CD4-positive, alpha-beta T cell (primary cell): Measurements from ENCODE around the gene DOCK8. TPM values are rescaled to one million over a fixed set of nuclear protein-coding genes. Genes with fewer than 3 reads are reported as not detected.
A peak's percentile ranks its signal among the peaks of the same experiment; 100 is the strongest.

Experiments
- ATAC-seq: fragments of 200-7000 bp; cut with Tn5 transposase; one replicate; pipeline ENCODE4 v1.10.0; 2022; ENCODE audit warnings: mild to moderate bottlenecking; ENCODE audit not compliant: poor library complexity
- CTCF ChIA-PET: fragments of 350-600 bp; sonication (Branson Sonifier 250); formaldehyde crosslinking; loops from one replicate; lab custom pipeline; 2021; ENCODE audit warnings: antibody characterized with exemption, inconsistent platforms; lab: Charles Lee
- POLR2A ChIA-PET: fragments of 350-600 bp; sonication (Branson Sonifier 250); formaldehyde crosslinking; loops from one replicate; lab custom pipeline; 2021; ENCODE audit warnings: antibody characterized with exemption, inconsistent platforms; lab: Charles Lee
- DNase-seq, 14 experiments: peaks; one replicate each; pipeline ENCODE4 v3.0.0-alpha.2; 2013 to 2020; ENCODE audit warnings: mixed read lengths in 2 of 14
- H3K27ac ChIP-seq, 2 donors: one replicate each; pipeline versions ENCODE4 v1.5.1 to v1.7.0; 2013; ENCODE audit warnings: low read length in 2 of 2, low read depth in 1 of 2, mild to moderate bottlenecking in 1 of 2
- H3K27me3 ChIP-seq, 2 experiments: 1 replicate in 1 of 2; 2 replicates in 1 of 2; pipeline versions ENCODE4 v1.6.1 to v1.7.0; 2013; ENCODE audit warnings: low read length in 2 of 2, control low read depth in 1 of 2, mild to moderate bottlenecking in 1 of 2, moderate library complexity in 1 of 2; ENCODE audit not compliant: insufficient read depth in 2 of 2, control insufficient read depth in 1 of 2
- H3K36me3 ChIP-seq: one replicate; pipeline ENCODE4 v1.6.1; 2013; ENCODE audit warnings: low read length, control low read depth; ENCODE audit not compliant: insufficient read depth
- H3K4me1 ChIP-seq: one replicate; pipeline ENCODE4 v1.6.1; 2013; ENCODE audit warnings: low read length, control low read depth; ENCODE audit not compliant: insufficient read depth
- H3K4me3 ChIP-seq: one replicate; pipeline ENCODE4 v1.5.1; 2013; ENCODE audit warnings: mild to moderate bottlenecking, low read length, moderate library complexity
- H3K9me3 ChIP-seq, 2 experiments: 1 replicate in 1 of 2; 2 replicates in 1 of 2; pipeline versions ENCODE4 v1.6.1 to v1.7.0; 2013; ENCODE audit warnings: low read length in 2 of 2, mild to moderate bottlenecking in 2 of 2, control low read depth in 1 of 2, moderate library complexity in 1 of 2; ENCODE audit not compliant: control insufficient read depth in 1 of 2, insufficient read depth in 1 of 2
- H3K27ac Mint-ChIP-seq: one replicate; pipeline ENCODE4 v1.8.0; 2020; ENCODE audit warnings: mixed read lengths
- H3K27me3 Mint-ChIP-seq: one replicate; pipeline ENCODE4 v1.8.0; 2021; ENCODE audit warnings: mixed read lengths
- H3K36me3 Mint-ChIP-seq: one replicate; pipeline ENCODE4 v1.8.0; 2021; ENCODE audit warnings: low read depth, mixed read lengths
- H3K4me1 Mint-ChIP-seq: one replicate; pipeline ENCODE4 v1.8.0; 2021; ENCODE audit warnings: low read depth, mixed read lengths
- H3K4me3 Mint-ChIP-seq: one replicate; pipeline ENCODE4 v1.8.0; 2020; ENCODE audit warnings: mild to moderate bottlenecking, mixed read lengths
- H3K9me3 Mint-ChIP-seq: one replicate; pipeline ENCODE4 v1.8.0; 2020; ENCODE audit warnings: mixed read lengths
- CTCF ChIP-seq: fragments of 200-600 bp; IDR thresholded peaks from one replicate; pipeline ENCODE4 v1.8.0; 2022; ENCODE audit warnings: antibody characterized with exemption, mild to moderate bottlenecking
- intact Hi-C, 2 experiments: fragments of 100-400 bp; cut with DNase I in 1 of 2; cut with micrococcal nuclease in 1 of 2; formaldehyde crosslinking; loops; one replicate each; pipeline versions ENCODE4 v1.15.1 to v1.9.0; 2023 to 2025; cut with DNase I, micrococcal nuclease
- total RNA-seq, 174 experiments: library from RNA in 2 of 174; stranded (reverse) in 2 of 174; gene quantifications; one replicate each; pipeline ENCODE4 v1.2.3 and lab custom pipeline; 2021 to 2026

Gene DOCK8
- total RNA-seq, 2 experiments from 2014 or later, result 123 to 126 TPM

- TF ChIP-seq CTCF, result no peak
- Histone ChIP-seq H3K9me3 (no peaks in the 10 kb centered on the region), H3K27me3 (no peaks in the 10 kb centered on the region), H3K27ac (no peak overlapping the region), H3K36me3 (peaks cover 97% of the 10 kb centered on the region), H3K4me1 (no peaks in the 10 kb centered on the region), H3K4me3 (no peak overlapping the region)
- ATAC-seq, result no peak
- Mint-ChIP-seq H3K4me3 (no peak overlapping the region), H3K36me3 (peaks cover 94% of the 10 kb centered on the region), H3K4me1 (peaks cover 12% of the 10 kb centered on the region), H3K9me3 (no peaks in the 10 kb centered on the region), H3K27me3 (no peaks in the 10 kb centered on the region), H3K27ac (no peak overlapping the region)
- DNase-seq, result no peak
- ChIA-PET CTCF (no interaction called here), POLR2A (no interaction called here)
- intact Hi-C loops, result no loop called here
These were observed 129.1 kb downstream of the DOCK8 start for GRCh38 chr9:343773-344172.

- intact Hi-C loops, result no loop called here
- ATAC-seq, result no peak
- H3K4me3 Mint-ChIP-seq, result no peak overlapping the region
- peaks cover 97% of the 10 kb centered on the region for H3K36me3 Mint-ChIP-seq
- peak overlapping the region; percentile 20 for H3K27ac Mint-ChIP-seq
- ChIA-PET POLR2A (no interaction called here), CTCF (no interaction called here)
- no peak overlapping the region for H3K27ac ChIP-seq
- no peak for TF ChIP-seq CTCF
- no peak for DNase-seq
- H3K9me3 ChIP-seq, result no peaks in the 10 kb centered on the region
- no peaks in the 10 kb centered on the region for H3K27me3 Mint-ChIP-seq
- peaks cover 32% of the 10 kb centered on the region for H3K4me1 Mint-ChIP-seq
- no peaks in the 10 kb centered on the region for H3K27me3 ChIP-seq
- H3K9me3 Mint-ChIP-seq, result no peaks in the 10 kb centered on the region
- peaks cover 10% of the 10 kb centered on the region for H3K4me1 ChIP-seq
- peaks cover 97% of the 10 kb centered on the region for H3K36me3 ChIP-seq
- no peak overlapping the region for H3K4me3 ChIP-seq
These were observed 131.5 kb downstream of the DOCK8 start for GRCh38 chr9:346111-346571.

- ATAC-seq (no peak), DNase-seq (no peak)
- Histone ChIP-seq H3K27me3 (no peaks in the 10 kb centered on the region), H3K36me3 (peaks cover 96% of the 10 kb centered on the region), H3K27ac (no peak overlapping the region), H3K4me1 (peaks cover 13% of the 10 kb centered on the region), H3K4me3 (no peak overlapping the region), H3K9me3 (no peaks in the 10 kb centered on the region)
- H3K9me3 Mint-ChIP-seq, result no peaks in the 10 kb centered on the region
- H3K27me3 Mint-ChIP-seq, result no peaks in the 10 kb centered on the region
- H3K36me3 Mint-ChIP-seq, result peaks cover 97% of the 10 kb centered on the region
- intact Hi-C loops, result no loop called here
- ChIA-PET POLR2A (no interaction called here), CTCF (no interaction called here)
- H3K4me1 Mint-ChIP-seq, result peaks cover 43% of the 10 kb centered on the region
- no peak overlapping the region for H3K4me3 Mint-ChIP-seq
- H3K27ac Mint-ChIP-seq, result peak overlapping the region; percentile 77
- no peak for TF ChIP-seq CTCF
These were observed 133.1 kb downstream of the DOCK8 start for GRCh38 chr9:347667-348292.
